ENCODE data around the gene SLC16A10.

The SLC16A10 gene

GRCh38 chr6:111250791-111251354 is 163.6 kb downstream of the SLC16A10 start:
- H3K27ac ChIP-seq: no peak overlapping the region
- no peak for TF ChIP-seq CTCF (IDR thresholded peaks at IDR 0.05)
- TF ChIP-seq ZFX (IDR thresholded peaks at IDR 0.05; ENCODE audit: borderline replicate concordance): no peak

DNA sequence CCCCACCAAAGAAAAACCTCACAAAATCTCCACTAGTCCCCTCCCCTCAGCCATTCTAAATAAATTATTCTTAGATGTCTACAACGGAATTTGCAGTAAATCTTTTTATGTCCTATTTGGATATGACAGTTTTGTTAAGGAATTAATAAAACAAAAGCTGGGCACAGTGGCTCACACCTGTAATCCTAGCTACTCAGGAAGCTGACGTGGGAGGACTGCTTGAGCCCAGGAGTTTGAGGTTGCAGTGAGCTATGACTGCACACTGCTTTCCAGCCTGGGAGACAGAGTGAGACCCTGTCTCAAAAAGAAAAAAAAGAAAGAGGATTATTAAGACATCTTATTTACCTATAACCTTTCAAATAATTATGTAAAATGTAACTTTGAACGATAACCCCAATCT is 165.4 kb downstream of the SLC16A10 start:
- H3K27ac ChIP-seq: no peak overlapping the region
- TF ChIP-seq CTCF (IDR thresholded peaks at IDR 0.05) (no peak), ZFX (IDR thresholded peaks at IDR 0.05; ENCODE audit: borderline replicate concordance) (no peak)

- TF ChIP-seq CTCF (IDR thresholded peaks at IDR 0.05) (no peak), ZFX (IDR thresholded peaks at IDR 0.05; ENCODE audit: borderline replicate concordance) (no peak)
- H3K27ac ChIP-seq: no peak overlapping the region
Measured at GRCh38 chr6:111254004-111254778, 166.9 kb downstream of the SLC16A10 start.

DNA sequence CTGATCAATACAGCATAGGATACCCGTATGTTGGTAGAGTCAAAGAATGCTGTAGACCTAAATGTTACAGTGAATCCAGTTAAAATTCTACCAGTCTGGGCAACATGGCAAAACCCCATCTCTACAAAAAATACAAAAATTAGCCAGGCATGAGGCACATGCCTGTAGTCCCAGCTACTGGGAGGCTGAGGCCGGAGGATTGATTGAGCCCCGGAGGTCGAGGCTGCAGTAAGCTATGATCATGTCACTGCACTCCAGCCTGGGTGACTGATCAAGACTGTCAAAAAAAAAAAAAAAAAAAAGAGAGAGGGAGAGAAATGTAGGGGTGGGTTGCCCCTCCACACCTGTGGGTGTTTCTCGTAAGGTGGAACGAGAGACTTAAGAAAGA is 167.5 kb downstream of the SLC16A10 start:
- TF ChIP-seq CTCF (IDR thresholded peaks at IDR 0.05): no peak
- no peak for TF ChIP-seq ZFX (IDR thresholded peaks at IDR 0.05; ENCODE audit: borderline replicate concordance)

GRCh38 chr6:111255838-111256237 is 168.5 kb downstream of the SLC16A10 start:
- peak overlapping the region; percentile 21 for H3K27ac ChIP-seq

More for the DNA sequence above, 167.5 kb downstream of the SLC16A10 start:
- no peak overlapping the region for H3K27ac ChIP-seq

DNA sequence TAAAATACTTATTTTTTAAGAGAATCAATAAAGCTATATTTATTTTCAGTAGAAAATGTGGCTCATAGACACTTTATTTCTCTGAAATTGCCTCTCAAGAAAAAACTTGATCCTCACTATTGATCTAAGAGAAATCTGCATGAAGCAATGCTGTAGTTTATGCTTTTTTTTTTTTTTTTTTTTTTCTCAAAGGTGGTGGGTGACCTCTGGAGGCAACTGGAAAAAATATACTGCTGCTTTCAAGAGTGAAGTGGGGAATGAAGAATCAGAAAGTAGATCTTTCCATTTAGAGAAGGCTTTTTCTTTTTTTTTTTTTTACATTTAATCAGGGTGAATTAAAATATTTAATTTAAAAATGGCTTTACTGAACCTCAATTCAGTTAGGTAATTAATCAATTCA is 169.3 kb downstream of the SLC16A10 start:
- TF ChIP-seq CTCF (IDR thresholded peaks at IDR 0.05) (peak; percentile 34), ZFX (IDR thresholded peaks at IDR 0.05; ENCODE audit: borderline replicate concordance) (no peak)
- H3K27ac ChIP-seq: 0 out of 2 replicates have a peak overlapping the region, but pooled peaks have one; percentile 21

- no peak overlapping the region for H3K27ac ChIP-seq
- TF ChIP-seq ZFX (IDR thresholded peaks at IDR 0.05; ENCODE audit: borderline replicate concordance): no peak
- TF ChIP-seq CTCF (IDR thresholded peaks at IDR 0.05): no peak
Measured at GRCh38 chr6:111258010-111258409, 170.7 kb downstream of the SLC16A10 start.
